ENCODE data around the gene PRSS2. TPM values are rescaled to one million over a fixed set of nuclear protein-coding genes. Genes with fewer than 3 reads are reported as not detected.
"Not testable (repeated sequence)": the region's sequence is repeated elsewhere in the genome, so short reads cannot be mapped to it uniquely, and the experiment has no call there.

PRSS2 gene
- total RNA-seq, 1 donor from 2014 or later = not detected

- Histone ChIP-seq H3K36me3 (ENCODE audit: control insufficient read depth, insufficient read depth, low read length) (no peaks in the 10 kb centered on the region), H3K27me3 (ENCODE audit: control insufficient read depth, insufficient read depth, low read length) (no peaks in the 10 kb centered on the region), H3K4me3 (ENCODE audit: low read depth, low read length) (no peak overlapping the region)
- no peak for DNase-seq (ENCODE audit: low read depth)
- TF ChIP-seq, protein P1, sequence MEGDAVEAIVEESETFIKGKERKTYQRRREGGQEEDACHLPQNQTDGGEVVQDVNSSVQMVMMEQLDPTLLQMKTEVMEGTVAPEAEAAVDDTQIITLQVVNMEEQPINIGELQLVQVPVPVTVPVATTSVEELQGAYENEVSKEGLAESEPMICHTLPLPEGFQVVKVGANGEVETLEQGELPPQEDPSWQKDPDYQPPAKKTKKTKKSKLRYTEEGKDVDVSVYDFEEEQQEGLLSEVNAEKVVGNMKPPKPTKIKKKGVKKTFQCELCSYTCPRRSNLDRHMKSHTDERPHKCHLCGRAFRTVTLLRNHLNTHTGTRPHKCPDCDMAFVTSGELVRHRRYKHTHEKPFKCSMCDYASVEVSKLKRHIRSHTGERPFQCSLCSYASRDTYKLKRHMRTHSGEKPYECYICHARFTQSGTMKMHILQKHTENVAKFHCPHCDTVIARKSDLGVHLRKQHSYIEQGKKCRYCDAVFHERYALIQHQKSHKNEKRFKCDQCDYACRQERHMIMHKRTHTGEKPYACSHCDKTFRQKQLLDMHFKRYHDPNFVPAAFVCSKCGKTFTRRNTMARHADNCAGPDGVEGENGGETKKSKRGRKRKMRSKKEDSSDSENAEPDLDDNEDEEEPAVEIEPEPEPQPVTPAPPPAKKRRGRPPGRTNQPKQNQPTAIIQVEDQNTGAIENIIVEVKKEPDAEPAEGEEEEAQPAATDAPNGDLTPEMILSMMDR (IDR thresholded peaks at IDR 0.05; ENCODE audit: insufficient read depth, low read length, poor library complexity, severe bottlenecking) = no peak
These were observed 11.3 kb upstream of the PRSS2 start for GRCh38 chr7:142759433-142759832.

DNA sequence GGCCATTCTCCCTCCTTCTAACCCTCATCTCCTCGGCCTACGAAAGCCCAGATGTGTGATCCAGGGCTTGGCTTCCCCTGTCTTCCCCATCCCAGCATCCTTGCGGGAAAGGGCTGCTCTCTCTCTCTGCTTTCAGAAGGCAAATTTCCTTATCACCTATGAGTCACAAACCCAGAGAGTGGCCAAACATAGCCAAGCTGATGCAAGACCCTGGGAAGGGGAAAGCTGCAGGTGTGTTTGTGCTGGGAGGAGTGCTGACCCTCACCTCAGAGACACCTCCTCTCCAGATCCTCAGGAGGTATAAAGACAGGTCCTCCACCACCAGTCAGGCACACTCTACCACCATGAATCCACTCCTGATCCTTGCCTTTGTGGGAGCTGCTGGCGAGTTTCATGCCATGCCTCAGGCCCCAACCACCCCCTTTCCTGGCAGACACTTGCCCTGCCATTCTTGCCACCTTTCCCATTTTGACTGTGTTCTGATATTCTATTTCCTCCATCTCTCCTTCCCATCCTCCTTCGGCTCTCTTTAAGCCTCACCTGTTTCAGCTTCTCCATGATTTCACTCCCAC, 10.6 kb upstream of the PRSS2 start:
- DNase-seq (ENCODE audit: low read depth) = no peak
- H3K36me3 ChIP-seq (ENCODE audit: control insufficient read depth, insufficient read depth, low read length) = no peaks in the 10 kb centered on the region
- TF ChIP-seq, protein P1 (IDR thresholded peaks at IDR 0.05; ENCODE audit: insufficient read depth, low read length, poor library complexity, severe bottlenecking) = no peak
- no peaks in the 10 kb centered on the region for H3K27me3 ChIP-seq (ENCODE audit: control insufficient read depth, insufficient read depth, low read length)
- no peak overlapping the region for H3K4me3 ChIP-seq (ENCODE audit: low read depth, low read length)

- not testable (repeated sequence) for DNase-seq (ENCODE audit: low read depth); H3K27me3 ChIP-seq (ENCODE audit: control insufficient read depth, insufficient read depth, low read length)
These were observed 9.2 kb upstream of the PRSS2 start for GRCh38 chr7:142761606-142762005.

GRCh38 chr7:142762104-142762503, 8.7 kb upstream of the PRSS2 start:
- TF ChIP-seq, protein P1 (IDR thresholded peaks at IDR 0.05; ENCODE audit: insufficient read depth, low read length, poor library complexity, severe bottlenecking) = no peak
- H3K36me3 ChIP-seq (ENCODE audit: control insufficient read depth, insufficient read depth, low read length) = no peaks in the 10 kb centered on the region
- DNase-seq (ENCODE audit: low read depth) = no peak
- no peaks in the 10 kb centered on the region for H3K27me3 ChIP-seq (ENCODE audit: control insufficient read depth, insufficient read depth, low read length)
- no peak overlapping the region for H3K4me3 ChIP-seq (ENCODE audit: low read depth, low read length)

More at GRCh38 chr7:142761606-142762005, 9.2 kb upstream of the PRSS2 start:
- H3K4me3 ChIP-seq (ENCODE audit: low read depth, low read length); H3K36me3 ChIP-seq (ENCODE audit: control insufficient read depth, insufficient read depth, low read length): not testable (repeated sequence)

GRCh38 chr7:142767451-142767850, 3.3 kb upstream of the PRSS2 start:
- Histone ChIP-seq H3K27me3 (ENCODE audit: control insufficient read depth, insufficient read depth, low read length) (no peaks in the 10 kb centered on the region), H3K36me3 (ENCODE audit: control insufficient read depth, insufficient read depth, low read length) (no peaks in the 10 kb centered on the region), H3K4me3 (ENCODE audit: low read depth, low read length) (no peak overlapping the region)
- TF ChIP-seq, protein P1 (IDR thresholded peaks at IDR 0.05; ENCODE audit: insufficient read depth, low read length, poor library complexity, severe bottlenecking) = no peak
- no peak for DNase-seq (ENCODE audit: low read depth)

- no peak for DNase-seq (ENCODE audit: low read depth)
- TF ChIP-seq, protein P1 (IDR thresholded peaks at IDR 0.05; ENCODE audit: insufficient read depth, low read length, poor library complexity, severe bottlenecking) = no peak
These were observed 2.9 kb upstream of the PRSS2 start for GRCh38 chr7:142767861-142768260.

DNA sequence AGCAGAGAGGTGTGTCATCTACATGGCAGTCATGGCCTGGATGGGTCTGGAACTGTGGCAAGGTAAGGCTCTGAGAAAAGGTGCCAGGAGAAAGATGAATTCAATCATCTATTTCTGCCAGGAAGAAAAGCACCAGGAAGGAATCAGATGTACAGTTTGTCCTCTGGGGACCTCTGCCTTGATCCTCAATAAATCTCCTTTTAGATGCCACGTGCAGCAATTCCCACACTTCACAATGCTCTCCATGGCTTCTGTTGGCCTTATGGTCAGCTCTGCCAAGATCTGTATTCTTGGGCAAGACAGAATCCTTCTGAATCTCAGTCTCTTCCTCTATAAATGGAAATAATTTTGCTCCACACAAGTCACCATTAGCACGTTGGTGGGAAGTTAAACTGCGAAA, 1.9 kb upstream of the PRSS2 start:
- H3K4me3 ChIP-seq (ENCODE audit: low read depth, low read length); H3K36me3 ChIP-seq (ENCODE audit: control insufficient read depth, insufficient read depth, low read length); DNase-seq (ENCODE audit: low read depth); H3K27me3 ChIP-seq (ENCODE audit: control insufficient read depth, insufficient read depth, low read length): not testable (repeated sequence)

More at GRCh38 chr7:142767861-142768260, 2.9 kb upstream of the PRSS2 start:
- no peak overlapping the region for H3K4me3 ChIP-seq (ENCODE audit: low read depth, low read length)
- H3K36me3 ChIP-seq (ENCODE audit: control insufficient read depth, insufficient read depth, low read length) = no peaks in the 10 kb centered on the region
- H3K27me3 ChIP-seq (ENCODE audit: control insufficient read depth, insufficient read depth, low read length) = no peaks in the 10 kb centered on the region
